Fibroblast of skin of right biceps (primary cell): ENCODE results near the gene C11orf24.
"Not testable (repeated sequence)": the region's sequence is repeated elsewhere in the genome, so short reads cannot be mapped to it uniquely, and the experiment has no call there.

ENCODE experiments used
- DNase-seq: peaks from one replicate; pipeline ENCODE4 v3.0.0-alpha.2; 2013

Gene C11orf24

GRCh38 chr11:68298659-68299516, 27.1 kb upstream of the C11orf24 start:
- DNase-seq, result no peak

- DNase-seq, result peak; percentile 59
Observed at GRCh38 chr11:68297812-68298658, 26.3 kb upstream of the C11orf24 start.

- no peak for DNase-seq
Observed at GRCh38 chr11:68297494-68297811, 25.7 kb upstream of the C11orf24 start.

- no peak for DNase-seq
Observed at GRCh38 chr11:68297052-68297378, 25.2 kb upstream of the C11orf24 start.

GRCh38 chr11:68296344-68297051, 24.7 kb upstream of the C11orf24 start:
- DNase-seq, result no peak

- DNase-seq, result no peak
Observed at GRCh38 chr11:68295940-68296339, 24.2 kb upstream of the C11orf24 start.

GRCh38 chr11:68295271-68295670, 23.5 kb upstream of the C11orf24 start:
- no peak for DNase-seq

GRCh38 chr11:68293708-68294107, 21.9 kb upstream of the C11orf24 start:
- DNase-seq, result no peak

GRCh38 chr11:68289456-68289855, 17.7 kb upstream of the C11orf24 start:
- no peak for DNase-seq

GRCh38 chr11:68287419-68287818, 15.6 kb upstream of the C11orf24 start:
- no peak for DNase-seq

GRCh38 chr11:68284588-68284987, 12.8 kb upstream of the C11orf24 start:
- not testable (repeated sequence) for DNase-seq

- DNase-seq, result no peak
Observed at GRCh38 chr11:68282861-68283230, 11.1 kb upstream of the C11orf24 start.

GRCh38 chr11:68282141-68282860, 10.5 kb upstream of the C11orf24 start:
- no peak for DNase-seq

- no peak for DNase-seq
Observed at GRCh38 chr11:68279676-68280075, 7.9 kb upstream of the C11orf24 start.

- DNase-seq, result no peak
Observed at GRCh38 chr11:68276861-68277260, 5.1 kb upstream of the C11orf24 start.

- no peak for DNase-seq
Observed at GRCh38 chr11:68275721-68276507, 4.1 kb upstream of the C11orf24 start.

- no peak for DNase-seq
Observed at GRCh38 chr11:68274306-68274705, 2.5 kb upstream of the C11orf24 start.

GRCh38 chr11:68273026-68273738, 1.4 kb upstream of the C11orf24 start:
- DNase-seq, result no peak

GRCh38 chr11:68271023-68271780, 571 bp downstream of the C11orf24 start:
- peak; percentile 83 for DNase-seq

GRCh38 chr11:68270196-68271022, 1.4 kb downstream of the C11orf24 start:
- DNase-seq, result no peak
